Measurements from ENCODE around the gene TMPRSS4.

Gene TMPRSS4

DNA sequence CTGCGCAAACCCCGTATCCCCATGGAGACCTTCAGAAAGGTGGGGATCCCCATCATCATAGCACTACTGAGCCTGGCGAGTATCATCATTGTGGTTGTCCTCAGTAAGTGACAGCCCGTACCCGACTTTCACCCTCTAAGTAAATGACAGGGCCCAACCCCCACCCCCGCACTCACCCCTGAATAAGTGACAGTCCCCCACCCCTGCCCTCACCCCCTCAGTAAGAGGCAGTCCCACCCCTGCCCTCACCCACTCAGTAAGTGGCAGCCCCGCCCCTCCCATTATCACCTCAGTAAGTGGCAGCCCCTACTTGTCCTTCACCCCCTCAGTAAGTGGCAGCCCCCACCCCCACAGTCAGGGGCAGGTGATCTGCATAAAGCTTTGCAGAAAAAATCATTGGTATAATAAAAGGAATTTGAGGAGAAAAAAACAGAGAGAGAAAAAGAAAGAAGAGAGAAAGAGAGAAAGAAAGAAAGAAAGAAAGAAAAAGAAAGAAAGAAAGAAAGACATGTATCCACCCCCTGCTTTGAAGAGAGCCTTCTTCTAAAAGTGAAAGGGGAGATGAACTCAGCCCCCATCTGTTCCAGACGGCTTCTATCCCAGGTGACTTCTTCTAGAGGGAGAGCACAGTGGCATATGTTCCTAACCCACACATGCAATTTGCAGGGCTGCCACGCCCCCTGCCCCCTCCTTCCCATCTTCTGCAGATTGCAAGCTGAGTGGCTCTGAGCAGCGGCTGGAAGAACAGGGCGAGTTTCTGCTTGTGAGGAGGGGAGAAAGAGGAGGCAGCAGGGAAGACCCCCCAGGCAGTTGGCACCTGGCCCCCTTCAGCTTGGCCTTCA is 22.3 kb downstream of the TMPRSS4 start:
- H3K4me2 ChIP-seq (ENCODE audit: low read length): no peak overlapping the region
- H3K79me2 ChIP-seq (ENCODE audit: insufficient read depth, low read length): no peaks in the 10 kb centered on the region
- no peak overlapping the region for H3K4me3 ChIP-seq (ENCODE audit: low read depth, low read length, poor library complexity, severe bottlenecking)
- H3K9me2 ChIP-seq (ENCODE audit: low read depth, low read length): no peaks in the 10 kb centered on the region
- TF ChIP-seq, protein P1, sequence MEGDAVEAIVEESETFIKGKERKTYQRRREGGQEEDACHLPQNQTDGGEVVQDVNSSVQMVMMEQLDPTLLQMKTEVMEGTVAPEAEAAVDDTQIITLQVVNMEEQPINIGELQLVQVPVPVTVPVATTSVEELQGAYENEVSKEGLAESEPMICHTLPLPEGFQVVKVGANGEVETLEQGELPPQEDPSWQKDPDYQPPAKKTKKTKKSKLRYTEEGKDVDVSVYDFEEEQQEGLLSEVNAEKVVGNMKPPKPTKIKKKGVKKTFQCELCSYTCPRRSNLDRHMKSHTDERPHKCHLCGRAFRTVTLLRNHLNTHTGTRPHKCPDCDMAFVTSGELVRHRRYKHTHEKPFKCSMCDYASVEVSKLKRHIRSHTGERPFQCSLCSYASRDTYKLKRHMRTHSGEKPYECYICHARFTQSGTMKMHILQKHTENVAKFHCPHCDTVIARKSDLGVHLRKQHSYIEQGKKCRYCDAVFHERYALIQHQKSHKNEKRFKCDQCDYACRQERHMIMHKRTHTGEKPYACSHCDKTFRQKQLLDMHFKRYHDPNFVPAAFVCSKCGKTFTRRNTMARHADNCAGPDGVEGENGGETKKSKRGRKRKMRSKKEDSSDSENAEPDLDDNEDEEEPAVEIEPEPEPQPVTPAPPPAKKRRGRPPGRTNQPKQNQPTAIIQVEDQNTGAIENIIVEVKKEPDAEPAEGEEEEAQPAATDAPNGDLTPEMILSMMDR (IDR thresholded peaks at IDR 0.05; ENCODE audit: low read length): no peak
- TF ChIP-seq EZH2 (IDR thresholded peaks at IDR 0.05; ENCODE audit: borderline replicate concordance, low read length): no peak
- no peaks in the 10 kb centered on the region for H3K36me3 ChIP-seq (ENCODE audit: insufficient read depth, low read length)
- H3F3A ChIP-seq (ENCODE audit: insufficient read depth, low read length): no peaks in the 10 kb centered on the region
- H2AFZ ChIP-seq (ENCODE audit: low read length): no peak overlapping the region
- H3K27ac ChIP-seq (ENCODE audit: low read depth, low read length, poor library complexity, severe bottlenecking): no peak overlapping the region
- no peaks in the 10 kb centered on the region for H3K4me1 ChIP-seq (ENCODE audit: insufficient read depth, low read length, severe bottlenecking)
- no peaks in the 10 kb centered on the region for H4K20me1 ChIP-seq (ENCODE audit: insufficient read depth, low read length)
- peaks cover 4% of the 10 kb centered on the region; the same call in 1 of the 2 replicates for H3K27me3 ChIP-seq (ENCODE audit: insufficient read depth, low read length)
- no peak overlapping the region for H3K9ac ChIP-seq (ENCODE audit: low read length)
- H3K9me3 ChIP-seq (ENCODE audit: low read length): no peaks in the 10 kb centered on the region

DNA sequence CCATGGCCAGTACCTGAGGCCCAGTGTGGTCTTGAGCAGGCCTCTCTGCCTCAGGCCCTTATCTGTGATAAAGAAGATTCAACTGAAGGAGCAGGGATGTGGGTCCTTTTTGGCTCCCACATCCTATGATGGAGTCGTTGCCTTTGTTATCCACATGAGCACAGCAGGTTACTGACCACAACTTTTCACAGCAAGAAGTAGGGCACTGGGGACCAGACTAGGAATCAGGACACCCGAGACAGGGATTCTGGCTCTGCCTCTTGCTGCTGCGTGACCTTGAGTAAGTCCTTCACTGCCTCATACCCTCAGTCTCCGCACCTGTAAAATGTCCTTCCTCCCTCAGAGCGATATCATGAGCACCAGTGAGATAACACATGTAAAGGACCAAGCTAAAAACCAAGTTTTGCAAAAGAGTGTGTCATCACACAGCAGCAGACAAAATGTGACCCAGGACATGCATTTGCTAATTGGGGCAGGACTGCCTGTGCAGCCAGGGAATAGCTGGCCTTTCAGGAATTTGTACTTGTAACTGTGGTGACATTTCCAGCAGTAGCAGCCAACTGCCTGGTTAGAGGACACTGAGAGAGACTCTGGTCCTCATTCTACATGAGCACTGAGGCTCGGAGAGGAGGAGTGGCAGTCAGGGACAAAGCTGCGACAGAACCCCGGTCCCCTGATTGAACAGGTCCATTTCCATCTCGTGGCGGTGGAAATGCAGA is 23.1 kb downstream of the TMPRSS4 start:
- Histone ChIP-seq H3K36me3 (ENCODE audit: insufficient read depth, low read length) (no peaks in the 10 kb centered on the region), H3K79me2 (ENCODE audit: insufficient read depth, low read length) (no peaks in the 10 kb centered on the region), H3K4me2 (ENCODE audit: low read length) (no peak overlapping the region), H3F3A (ENCODE audit: insufficient read depth, low read length) (no peaks in the 10 kb centered on the region), H3K9ac (ENCODE audit: low read length) (no peak overlapping the region), H4K20me1 (ENCODE audit: insufficient read depth, low read length) (no peaks in the 10 kb centered on the region), H2AFZ (ENCODE audit: low read length) (no peak overlapping the region), H3K4me1 (ENCODE audit: insufficient read depth, low read length, severe bottlenecking) (no peaks in the 10 kb centered on the region), H3K9me3 (ENCODE audit: low read length) (no peaks in the 10 kb centered on the region), H3K27ac (ENCODE audit: low read depth, low read length, poor library complexity, severe bottlenecking) (no peak overlapping the region), H3K9me2 (ENCODE audit: low read depth, low read length) (no peaks in the 10 kb centered on the region), H3K4me3 (ENCODE audit: low read depth, low read length, poor library complexity, severe bottlenecking) (no peak overlapping the region), H3K27me3 (ENCODE audit: insufficient read depth, low read length) (peaks cover 4% of the 10 kb centered on the region; the same call in 1 of the 2 replicates)
- TF ChIP-seq EZH2 (IDR thresholded peaks at IDR 0.05; ENCODE audit: borderline replicate concordance, low read length): no peak
- TF ChIP-seq, protein P1 (IDR thresholded peaks at IDR 0.05; ENCODE audit: low read length): no peak

DNA sequence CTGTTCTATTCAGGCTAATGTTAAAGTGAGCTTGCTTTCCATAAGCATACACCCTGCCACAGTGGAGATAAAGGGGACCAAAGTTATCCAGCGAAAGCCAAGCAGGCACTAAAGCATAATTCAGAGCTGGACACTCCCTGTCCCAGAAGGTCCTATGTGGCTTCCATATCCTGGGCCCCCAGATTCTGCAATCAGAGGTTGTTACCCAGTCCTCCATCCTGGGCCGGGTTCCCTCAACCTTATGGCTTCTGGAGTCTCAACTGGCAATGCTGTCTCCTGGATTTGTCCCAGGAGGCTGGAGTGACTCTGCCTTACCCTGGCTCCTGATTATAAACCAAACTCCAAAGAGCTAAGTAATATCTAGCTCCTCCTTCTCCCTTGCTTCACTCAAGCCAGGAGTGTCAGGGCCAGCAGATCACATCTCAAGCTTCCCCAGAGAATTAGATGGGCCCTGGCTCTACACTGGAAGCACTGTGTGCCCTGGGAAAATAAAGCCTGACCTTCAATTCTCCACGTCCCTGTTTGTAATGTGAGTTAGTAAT is 23.9 kb downstream of the TMPRSS4 start:
- Histone ChIP-seq H3K4me3 (ENCODE audit: low read depth, low read length, poor library complexity, severe bottlenecking) (no peak overlapping the region), H3K9me3 (ENCODE audit: low read length) (no peaks in the 10 kb centered on the region)
- TF ChIP-seq EZH2 (IDR thresholded peaks at IDR 0.05; ENCODE audit: borderline replicate concordance, low read length): no peak
- TF ChIP-seq, protein P1 (IDR thresholded peaks at IDR 0.05; ENCODE audit: low read length): no peak

More for the DNA sequence above, 23.9 kb downstream of the TMPRSS4 start:
- H2AFZ ChIP-seq (ENCODE audit: low read length): no peak overlapping the region
- no peak overlapping the region for H3K9ac ChIP-seq (ENCODE audit: low read length)
- no peaks in the 10 kb centered on the region for H3F3A ChIP-seq (ENCODE audit: insufficient read depth, low read length)
- H3K27me3 ChIP-seq (ENCODE audit: insufficient read depth, low read length): peaks cover 4% of the 10 kb centered on the region; the same call in 1 of the 2 replicates
- no peaks in the 10 kb centered on the region for H3K9me2 ChIP-seq (ENCODE audit: low read depth, low read length)
- no peaks in the 10 kb centered on the region for H3K79me2 ChIP-seq (ENCODE audit: insufficient read depth, low read length)
- no peaks in the 10 kb centered on the region for H4K20me1 ChIP-seq (ENCODE audit: insufficient read depth, low read length)
- H3K27ac ChIP-seq (ENCODE audit: low read depth, low read length, poor library complexity, severe bottlenecking): no peak overlapping the region
- H3K4me1 ChIP-seq (ENCODE audit: insufficient read depth, low read length, severe bottlenecking): no peaks in the 10 kb centered on the region
- no peaks in the 10 kb centered on the region for H3K36me3 ChIP-seq (ENCODE audit: insufficient read depth, low read length)
- no peak overlapping the region for H3K4me2 ChIP-seq (ENCODE audit: low read length)
